Activated T-cell treated with anti-CD3 and anti-CD28 coated beads for 4 hours (primary cell): Measurements from ENCODE around the gene NHSL2.
"Not testable (repeated sequence)": the region's sequence is repeated elsewhere in the genome, so short reads cannot be mapped to it uniquely, and the experiment has no call there.

Experiments
- DNase-seq: peaks from one replicate; pipeline ENCODE4 v3.0.0-alpha.2; 2020

The NHSL2 gene

GRCh38 chrX:71927040-71927439 lies 16.4 kb downstream of the NHSL2 start:
- DNase-seq = no peak

GRCh38 chrX:71928856-71929255 lies 18.2 kb downstream of the NHSL2 start:
- no peak for DNase-seq

- no peak for DNase-seq
Measured at GRCh38 chrX:71930298-71930697, 19.7 kb downstream of the NHSL2 start.

GRCh38 chrX:71935476-71935875 lies 24.8 kb downstream of the NHSL2 start:
- DNase-seq = no peak

- no peak for DNase-seq
Measured at GRCh38 chrX:71936632-71937031, 26.0 kb downstream of the NHSL2 start.

GRCh38 chrX:71938371-71938770 lies 27.7 kb downstream of the NHSL2 start:
- no peak for DNase-seq

- DNase-seq = no peak
Measured at GRCh38 chrX:71941145-71941544, 30.5 kb downstream of the NHSL2 start.

- no peak for DNase-seq
Measured at GRCh38 chrX:71941776-71942175, 31.1 kb downstream of the NHSL2 start.

- no peak for DNase-seq
Measured at GRCh38 chrX:71944369-71944768, 33.7 kb downstream of the NHSL2 start.

- no peak for DNase-seq
Measured at GRCh38 chrX:71945237-71945805, 34.7 kb downstream of the NHSL2 start.

- no peak for DNase-seq
Measured at GRCh38 chrX:71949363-71949762, 38.7 kb downstream of the NHSL2 start.

- no peak for DNase-seq
Measured at GRCh38 chrX:71949844-71950445, 39.3 kb downstream of the NHSL2 start.

- no peak for DNase-seq
Measured at GRCh38 chrX:71953391-71953790, 42.7 kb downstream of the NHSL2 start.

- no peak for DNase-seq
Measured at GRCh38 chrX:71953946-71954345, 43.3 kb downstream of the NHSL2 start.

- DNase-seq = no peak
Measured at GRCh38 chrX:71954458-71954857, 43.8 kb downstream of the NHSL2 start.

GRCh38 chrX:71955530-71956120 lies 45.0 kb downstream of the NHSL2 start:
- DNase-seq = no peak

- DNase-seq = no peak
Measured at GRCh38 chrX:71958281-71958675, 47.6 kb downstream of the NHSL2 start.

- DNase-seq = not testable (repeated sequence)
Measured at GRCh38 chrX:71964184-71964583, 53.5 kb downstream of the NHSL2 start.

- no peak for DNase-seq
Measured at GRCh38 chrX:71974916-71975315, 64.3 kb downstream of the NHSL2 start.

- DNase-seq = no peak
Measured at GRCh38 chrX:71976753-71977152, 66.1 kb downstream of the NHSL2 start.

GRCh38 chrX:71978164-71978563 lies 67.5 kb downstream of the NHSL2 start:
- no peak for DNase-seq

- DNase-seq = no peak
Measured at GRCh38 chrX:71989768-71990426, 79.3 kb downstream of the NHSL2 start.

- DNase-seq = no peak
Measured at GRCh38 chrX:71990518-71990917, 79.9 kb downstream of the NHSL2 start.

GRCh38 chrX:71991164-71991563 lies 80.5 kb downstream of the NHSL2 start:
- no peak for DNase-seq
